HUDEP-2 (cell line): ENCODE results near the gene TMEM132D.

ENCODE experiments used
- DNase-seq, 76 experiments: peaks; one replicate each; lab custom pipeline; 2025; ENCODE audit not compliant: unreplicated experiment in 76 of 76; lab: John Stamatoyannopoulos, UW

Gene TMEM132D

DNA sequence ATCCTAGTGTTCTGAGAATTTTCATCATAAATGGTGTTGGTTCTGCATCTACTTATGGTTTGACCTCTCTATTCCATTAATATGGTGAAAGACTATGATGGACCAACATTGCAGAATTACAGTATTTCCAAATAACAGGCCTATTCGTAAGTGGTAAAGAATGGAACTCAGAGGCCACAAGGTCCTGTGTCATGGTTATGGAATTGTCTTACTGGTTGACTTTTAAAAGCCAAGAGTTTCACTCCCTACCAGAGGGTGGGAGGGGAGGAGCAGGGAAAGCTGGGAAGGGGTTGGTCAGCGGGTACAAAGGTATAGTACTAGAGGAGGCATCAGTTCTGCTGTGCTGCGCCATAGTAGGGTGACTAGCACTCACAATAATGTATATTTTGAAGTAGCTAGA lies 153.4 kb downstream of the TMEM132D start:
- no peak for DNase-seq

GRCh38 chr12:129746318-129746717 lies 157.5 kb downstream of the TMEM132D start:
- no peak for DNase-seq

DNA sequence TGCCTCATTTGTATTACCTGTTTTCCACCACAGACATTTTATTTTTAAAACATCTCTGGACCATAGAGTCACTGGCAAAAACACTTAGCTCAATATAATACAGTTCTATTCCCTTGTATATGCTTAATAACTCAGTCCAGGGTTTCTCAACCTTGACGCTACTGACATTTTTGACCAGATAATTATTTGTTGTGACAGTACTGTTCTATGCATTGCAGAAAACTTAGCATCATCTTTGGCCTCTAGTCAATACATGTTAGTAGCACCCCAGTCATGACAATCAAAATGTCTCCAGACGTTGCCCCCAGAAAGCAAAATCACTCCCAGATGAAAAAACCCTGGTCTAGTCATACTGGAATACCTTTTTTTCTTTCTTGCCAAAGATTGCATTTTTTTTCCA lies 174.7 kb downstream of the TMEM132D start:
- no peak for DNase-seq

- DNase-seq, result no peak
Measured at GRCh38 chr12:129727100-129727499, 176.7 kb downstream of the TMEM132D start.

- DNase-seq, result no peak
Measured at GRCh38 chr12:129723260-129723659, 180.6 kb downstream of the TMEM132D start.

DNA sequence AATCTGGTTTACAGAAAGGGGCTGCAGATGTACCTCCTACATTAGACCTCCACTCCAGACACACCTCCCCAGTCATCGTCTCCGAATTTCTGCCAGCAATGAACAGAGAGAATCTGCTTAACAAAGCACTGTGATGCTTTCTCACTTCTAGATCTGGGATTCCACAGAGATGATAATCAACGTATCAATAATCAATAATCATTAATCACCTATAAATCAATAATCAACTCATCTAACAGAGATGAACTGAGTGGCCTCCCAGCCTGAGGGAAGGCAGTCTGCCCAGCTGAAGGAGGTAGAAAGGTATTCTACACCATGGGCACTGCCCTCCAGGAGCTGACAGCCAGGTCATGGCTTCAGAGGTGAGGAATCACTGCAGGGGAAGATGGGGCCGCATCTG lies 183.2 kb downstream of the TMEM132D start:
- DNase-seq, result no peak

DNA sequence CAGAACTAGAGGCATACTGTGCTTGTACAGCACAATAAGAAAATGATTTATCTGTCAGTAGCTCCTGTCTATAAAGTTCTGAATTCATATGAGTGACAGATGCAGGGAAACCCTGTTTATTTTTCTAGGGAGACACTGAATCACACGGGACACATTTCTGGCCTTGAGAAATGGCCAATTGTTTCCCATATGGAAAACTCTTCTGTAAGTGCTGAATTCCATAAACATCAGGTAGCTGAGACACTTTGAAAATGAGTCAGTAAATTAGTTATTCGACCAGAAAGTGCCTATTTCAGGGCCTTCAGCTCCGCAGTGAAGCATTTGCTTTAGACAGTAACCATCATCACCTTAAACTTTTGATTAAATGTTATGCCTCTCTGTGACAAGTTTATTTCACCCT lies 184.4 kb downstream of the TMEM132D start:
- no peak for DNase-seq

DNA sequence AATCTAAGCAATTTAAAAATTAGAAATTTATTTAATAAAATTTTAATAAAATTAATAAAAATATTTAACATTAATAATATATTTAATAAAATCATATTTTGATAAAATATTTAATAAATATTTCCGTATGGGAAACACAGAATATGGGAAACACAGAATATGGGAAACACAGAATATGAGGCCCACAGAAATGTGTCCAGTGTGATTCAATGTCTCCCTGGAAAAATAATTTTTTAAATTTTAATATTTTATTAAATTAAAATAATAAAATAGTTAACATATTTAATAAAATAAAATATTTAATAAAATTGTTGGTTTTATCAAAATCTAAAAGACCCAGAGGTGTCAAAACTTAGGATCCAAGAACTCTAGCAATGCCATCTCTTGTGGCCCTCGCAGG lies 186.4 kb downstream of the TMEM132D start:
- DNase-seq, result no peak

DNA sequence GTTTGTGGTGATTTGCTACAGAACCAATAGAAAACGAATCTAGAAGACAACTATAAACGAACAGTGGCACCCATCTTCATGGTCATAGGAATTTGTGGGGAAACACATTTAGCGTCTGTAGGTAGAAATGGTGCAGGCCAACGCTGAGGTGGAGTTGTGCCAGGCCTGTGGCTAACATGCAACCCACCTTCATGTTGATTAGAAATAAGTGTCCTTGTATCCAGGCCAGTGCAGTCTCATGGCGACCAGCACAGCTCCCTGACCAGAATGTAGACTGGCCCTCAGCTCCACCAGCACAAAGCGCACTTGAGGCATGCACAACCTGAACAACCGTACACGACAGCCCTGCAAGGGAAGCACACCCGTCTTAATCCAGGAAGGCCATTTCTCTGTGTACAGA lies 187.0 kb downstream of the TMEM132D start:
- no peak for DNase-seq

DNA sequence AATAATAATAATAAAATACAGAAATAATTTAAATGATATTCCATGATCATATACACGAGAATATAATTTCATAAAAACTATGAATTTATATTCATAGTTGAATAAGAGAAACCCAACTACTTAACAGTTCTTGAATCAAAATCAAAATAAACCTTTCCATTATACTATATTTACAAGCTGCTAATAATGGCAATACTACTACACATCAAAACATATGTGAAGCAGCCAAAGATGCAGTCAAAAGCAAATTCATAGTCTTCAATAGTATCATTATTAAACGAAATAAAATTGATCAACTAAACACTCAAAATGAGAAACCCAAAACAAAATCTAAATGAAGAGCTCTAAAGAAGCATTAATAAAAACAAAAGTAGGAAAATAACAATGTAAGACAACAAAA lies 197.1 kb downstream of the TMEM132D start:
- DNase-seq, result no peak

GRCh38 chr12:129704232-129704830 lies 199.5 kb downstream of the TMEM132D start:
- no peak for DNase-seq

DNA sequence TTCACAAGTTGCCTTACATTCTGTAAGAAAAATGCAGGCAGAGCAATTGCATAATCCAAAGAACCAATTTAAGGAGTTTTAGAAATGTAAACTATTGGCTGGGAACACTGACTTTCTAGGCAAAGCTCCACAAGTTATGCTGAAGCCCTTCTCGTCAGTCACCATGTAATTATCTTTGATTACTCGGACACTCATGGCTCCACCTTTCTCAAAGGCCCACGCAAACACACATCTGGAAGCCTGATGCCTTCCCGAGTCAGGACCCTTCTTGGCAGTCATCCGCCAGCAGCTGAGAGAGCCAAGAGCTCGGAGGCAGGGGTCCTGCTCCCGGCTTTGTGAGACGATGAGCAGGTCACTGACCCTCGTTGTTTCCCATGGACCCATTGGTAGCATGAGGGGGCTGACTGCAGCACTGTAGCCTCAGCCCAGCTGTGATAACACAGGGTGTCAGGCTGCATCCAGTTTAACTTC lies 202.2 kb downstream of the TMEM132D start:
- no peak for DNase-seq

- DNase-seq, result no peak
Measured at GRCh38 chr12:129700036-129700435, 203.8 kb downstream of the TMEM132D start.

DNA sequence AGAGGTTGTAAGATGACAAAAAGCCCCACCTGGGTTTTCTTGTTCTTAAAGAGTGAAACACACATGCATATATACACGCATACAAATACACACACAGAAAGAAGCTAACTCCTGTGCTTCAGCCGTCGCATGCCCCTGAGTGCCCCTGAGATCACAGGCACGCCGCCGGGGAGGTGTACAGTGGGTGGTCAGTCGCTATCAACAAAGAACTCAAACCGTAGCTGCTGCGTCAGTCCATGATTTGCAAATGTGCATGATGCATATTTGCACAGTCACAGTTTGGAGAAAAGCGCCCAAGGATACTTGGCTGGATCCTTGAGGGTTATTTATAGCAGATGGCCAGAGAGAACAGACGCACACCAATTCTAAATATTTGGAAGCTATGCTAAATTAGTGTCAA lies 206.9 kb downstream of the TMEM132D start:
- DNase-seq, result no peak

DNA sequence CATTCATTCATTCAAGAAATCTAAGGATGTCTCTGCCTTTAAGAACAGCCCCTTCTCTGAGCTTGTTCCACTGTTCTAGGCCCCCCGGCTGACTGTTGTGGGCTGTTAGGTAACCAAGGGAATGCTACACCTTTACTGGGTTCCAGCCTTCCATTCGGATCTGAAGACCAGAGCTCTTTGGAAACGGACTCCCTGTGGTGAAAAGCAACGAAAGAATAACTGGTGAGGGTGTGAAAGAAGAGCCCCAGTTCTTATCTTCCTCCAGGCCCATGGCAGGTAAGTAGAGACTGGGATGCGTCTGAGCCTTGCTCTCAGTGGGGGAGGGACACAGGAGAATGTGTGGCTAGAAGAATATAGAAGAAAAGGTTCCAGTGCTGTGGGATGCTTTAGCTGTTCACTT lies 207.4 kb downstream of the TMEM132D start:
- no peak for DNase-seq

GRCh38 chr12:129693731-129694130 lies 210.1 kb downstream of the TMEM132D start:
- no peak for DNase-seq

DNA sequence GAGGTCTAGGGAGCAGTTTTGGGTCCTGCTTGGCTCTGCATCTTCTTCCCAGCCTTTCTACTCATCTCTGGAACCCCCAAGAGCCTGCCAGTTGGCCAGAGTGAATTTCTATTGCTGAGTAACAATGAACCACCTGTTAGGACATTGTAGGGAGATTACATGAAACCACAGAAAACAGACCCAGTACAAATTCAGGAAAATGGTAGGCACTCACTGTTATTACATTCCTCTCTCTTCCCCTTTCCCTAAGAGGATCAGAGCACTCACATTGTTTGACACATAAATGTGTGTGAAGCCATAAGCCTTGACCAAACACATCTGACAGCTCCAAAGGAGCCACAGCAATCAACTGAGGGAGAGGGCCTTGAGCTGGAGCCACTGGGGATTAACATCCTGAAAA lies 216.1 kb downstream of the TMEM132D start:
- no peak for DNase-seq

DNA sequence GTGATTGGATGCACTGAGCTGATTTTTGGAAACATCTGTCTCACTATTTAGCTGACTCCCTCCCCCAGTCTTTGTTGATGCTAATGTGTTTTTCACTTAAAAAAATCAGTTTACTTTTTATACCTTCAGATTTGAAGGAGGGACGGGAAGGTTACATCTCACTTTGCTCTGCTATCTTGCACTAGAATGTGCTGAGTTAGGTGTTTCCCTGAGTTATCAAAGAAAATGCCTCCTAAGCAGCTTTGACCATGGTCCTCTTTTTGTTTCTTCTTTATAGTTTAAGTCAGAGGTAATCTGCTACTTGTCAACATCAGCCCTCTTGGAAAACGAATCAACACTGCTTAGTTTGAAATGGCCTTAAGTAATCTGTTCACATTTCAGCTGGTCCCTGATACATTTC lies 222.0 kb downstream of the TMEM132D start:
- no peak for DNase-seq

GRCh38 chr12:129681151-129681550 lies 222.7 kb downstream of the TMEM132D start:
- DNase-seq, result no peak

DNA sequence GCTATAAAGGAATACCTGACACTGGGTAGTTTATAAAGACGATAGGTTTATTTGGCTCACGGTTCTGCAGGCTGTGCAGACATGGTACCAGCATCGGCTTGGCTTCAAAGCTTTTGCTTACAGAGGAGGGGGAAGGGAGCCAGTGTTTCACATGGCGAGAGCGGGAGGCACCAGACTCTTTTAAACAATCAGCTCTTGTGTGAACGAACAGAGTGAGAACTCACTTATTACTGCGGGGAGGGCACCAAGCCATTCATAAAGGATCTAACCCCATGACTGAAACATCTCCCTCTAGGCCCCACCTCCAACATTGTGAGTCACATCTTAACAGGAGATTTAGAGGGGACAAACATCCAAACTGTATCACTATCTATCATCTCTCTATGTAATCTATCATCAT lies 227.4 kb downstream of the TMEM132D start:
- DNase-seq, result no peak

- DNase-seq, result no peak
Measured at GRCh38 chr12:129675947-129676346, 227.9 kb downstream of the TMEM132D start.

- no peak for DNase-seq
Measured at GRCh38 chr12:129675496-129675895, 228.3 kb downstream of the TMEM132D start.

DNA sequence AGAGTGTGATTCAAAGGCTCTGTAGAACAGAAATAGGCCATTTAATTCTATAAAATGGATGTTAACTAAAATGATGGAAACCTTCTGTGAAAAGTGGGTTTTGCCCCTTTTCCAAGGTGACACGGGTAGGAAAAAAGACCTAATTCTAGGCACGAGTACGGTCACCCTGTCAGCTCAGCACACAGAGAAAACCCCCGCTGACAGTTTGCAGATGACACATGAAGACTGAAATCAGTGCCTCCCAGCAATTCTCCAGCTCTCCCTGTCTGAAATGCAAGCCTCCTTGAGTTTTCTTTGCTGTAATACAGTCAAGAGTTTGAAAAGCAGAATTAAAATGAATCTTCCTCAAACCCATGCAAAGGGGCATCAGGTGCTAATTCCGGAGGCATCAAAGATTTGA lies 230.0 kb downstream of the TMEM132D start:
- DNase-seq, result no peak
